HG03095 (cell line): ENCODE measurements around the gene IRX4.
"Not testable (repeated sequence)": the region's sequence is repeated elsewhere in the genome, so short reads cannot be mapped to it uniquely, and the experiment has no call there.

Experiments
- ATAC-seq: cut with Tn5 transposase; IDR thresholded peaks from one replicate; pipeline ENCODE4 v1.9.1; 2021; ENCODE audit warnings: moderate library complexity; ENCODE audit not compliant: unreplicated experiment

IRX4 gene

GRCh38 chr5:1879292-1880263 is 3.1 kb downstream of the IRX4 start:
- no peak for ATAC-seq

- ATAC-seq, result no peak
These were observed 4.5 kb downstream of the IRX4 start for GRCh38 chr5:1878050-1878849.

GRCh38 chr5:1877103-1878049 is 5.3 kb downstream of the IRX4 start:
- ATAC-seq, result no peak

- no peak for ATAC-seq
These were observed 6.1 kb downstream of the IRX4 start for GRCh38 chr5:1876660-1877064.

- no peak for ATAC-seq
These were observed 6.7 kb downstream of the IRX4 start for GRCh38 chr5:1875843-1876659.

- ATAC-seq, result no peak
These were observed 7.4 kb downstream of the IRX4 start for GRCh38 chr5:1875281-1875842.

- ATAC-seq, result no peak
These were observed 7.9 kb downstream of the IRX4 start for GRCh38 chr5:1874771-1875220.

GRCh38 chr5:1874348-1874747 is 8.4 kb downstream of the IRX4 start:
- ATAC-seq, result no peak

GRCh38 chr5:1873243-1873959 is 9.3 kb downstream of the IRX4 start:
- ATAC-seq, result no peak

GRCh38 chr5:1871441-1871840 is 11.3 kb downstream of the IRX4 start:
- ATAC-seq, result no peak

GRCh38 chr5:1870435-1871272 is 12.1 kb downstream of the IRX4 start:
- ATAC-seq, result not testable (repeated sequence)

- no peak for ATAC-seq
These were observed 13.7 kb downstream of the IRX4 start for GRCh38 chr5:1868886-1869475.

- ATAC-seq, result no peak
These were observed 14.9 kb downstream of the IRX4 start for GRCh38 chr5:1867815-1868143.

GRCh38 chr5:1867114-1867814 is 15.5 kb downstream of the IRX4 start:
- no peak for ATAC-seq

GRCh38 chr5:1865948-1866347 is 16.8 kb downstream of the IRX4 start:
- ATAC-seq, result no peak

GRCh38 chr5:1865486-1865885 is 17.2 kb downstream of the IRX4 start:
- ATAC-seq, result no peak

GRCh38 chr5:1864896-1865440 is 17.8 kb downstream of the IRX4 start:
- ATAC-seq, result no peak
